Subcutaneous adipose tissue (tissue), 4 donors: ENCODE data around the gene SLC16A3. TPM values are rescaled to one million over a fixed set of nuclear protein-coding genes. Genes with fewer than 3 reads are reported as not detected.

Experiments used
- CTCF ChIP-seq: fragments of 450-650 bp; IDR thresholded peaks from one replicate; pipeline ENCODE4 v1.5.1; 2016; ENCODE audit warnings: low read depth, mild to moderate bottlenecking, control low read depth, antibody characterized with exemption, moderate library complexity
- total RNA-seq, 4 donors: library from RNA; depleted of rRNA; stranded (reverse); fragments of >200 nt; gene quantifications; one replicate each; pipeline ENCODE4 v1.1.0, GENCODE V29; 2016

The SLC16A3 gene
- total RNA-seq, 4 donors from 2014 or later = 2.8 to 64.8 (median 19.2) TPM

GRCh38 chr17:82257473-82257872, 28.6 kb downstream of the SLC16A3 start:
- TF ChIP-seq CTCF = no peak

GRCh38 chr17:82258555-82258954, 29.7 kb downstream of the SLC16A3 start:
- TF ChIP-seq CTCF = no peak

GRCh38 chr17:82262344-82262743, 33.5 kb downstream of the SLC16A3 start:
- TF ChIP-seq CTCF = no peak

GRCh38 chr17:82263641-82264040, 34.8 kb downstream of the SLC16A3 start:
- TF ChIP-seq CTCF = no peak

- TF ChIP-seq CTCF = no peak
Measured at GRCh38 chr17:82266142-82266541, 37.3 kb downstream of the SLC16A3 start.

GRCh38 chr17:82267575-82268379, 38.9 kb downstream of the SLC16A3 start:
- no peak for TF ChIP-seq CTCF

GRCh38 chr17:82269138-82269881, 40.5 kb downstream of the SLC16A3 start:
- TF ChIP-seq CTCF = no peak
